Measurements from ENCODE around the gene AQP6. TPM values are rescaled to one million over a fixed set of nuclear protein-coding genes. Genes with fewer than 3 reads are reported as not detected.

The AQP6 gene
- total and polyA plus RNA-seq, 2 experiments from 2014 or later: 0.23 TPM; not detected in 1

GRCh38 chr12:49951411-49952240 lies 21.1 kb upstream of the AQP6 start:
- Histone ChIP-seq H3K27me3 (peaks cover 19% of the 10 kb centered on the region), H3K9me3 (ENCODE audit: low read depth) (no peaks in the 10 kb centered on the region), H2AFZ (no peak overlapping the region), H3K4me2 (no peak overlapping the region), H3K4me3 (no peak overlapping the region), H3K4me1 (ENCODE audit: insufficient read depth) (no peaks in the 10 kb centered on the region), H4K20me1 (ENCODE audit: insufficient read depth, poor library complexity, severe bottlenecking) (no peaks in the 10 kb centered on the region), H3K36me3 (replicated peaks; ENCODE audit: insufficient read depth, low read depth) (no peaks in the 10 kb centered on the region), H3K79me2 (no peaks in the 10 kb centered on the region), H3K9me2 (replicated peaks; ENCODE audit: insufficient read depth) (no peaks in the 10 kb centered on the region), H3K27ac (no peak overlapping the region)
- DNase-seq (ENCODE audit: low spot score): no peak
- WGBS (ENCODE audit: low lambda C conversion rate, missing lambda C conversion rate): 84% methylated on average over 14 of the region's 14 CpGs
- TF ChIP-seq EZH2phosphoT487 (IDR thresholded peaks at IDR 0.05; ENCODE audit: low read depth, severe bottlenecking, unreplicated experiment) (no peak), CTCF (IDR thresholded peaks at IDR 0.05; ENCODE audit: poor library complexity) (no peak), EZH2 (IDR thresholded peaks at IDR 0.05; ENCODE audit: borderline replicate concordance) (no peak)

- no peak overlapping the region for H3K4me3 ChIP-seq
- H3K27ac ChIP-seq: no peak overlapping the region
- no peaks in the 10 kb centered on the region for H3K9me2 ChIP-seq (replicated peaks; ENCODE audit: insufficient read depth)
- no peaks in the 10 kb centered on the region for H3K36me3 ChIP-seq (replicated peaks; ENCODE audit: insufficient read depth, low read depth)
- H3K4me1 ChIP-seq (ENCODE audit: insufficient read depth): no peaks in the 10 kb centered on the region
- no peak overlapping the region for H3K4me2 ChIP-seq
- TF ChIP-seq EZH2phosphoT487 (IDR thresholded peaks at IDR 0.05; ENCODE audit: low read depth, severe bottlenecking, unreplicated experiment) (no peak), EZH2 (IDR thresholded peaks at IDR 0.05; ENCODE audit: borderline replicate concordance) (no peak), CTCF (IDR thresholded peaks at IDR 0.05; ENCODE audit: poor library complexity) (no peak)
- H2AFZ ChIP-seq: no peak overlapping the region
- no peaks in the 10 kb centered on the region for H4K20me1 ChIP-seq (ENCODE audit: insufficient read depth, poor library complexity, severe bottlenecking)
- WGBS (ENCODE audit: low lambda C conversion rate, missing lambda C conversion rate): 93% methylated on average over 1 of the region's 1 CpG
- H3K27me3 ChIP-seq: peaks cover 28% of the 10 kb centered on the region
- no peaks in the 10 kb centered on the region for H3K79me2 ChIP-seq
- H3K9me3 ChIP-seq (ENCODE audit: low read depth): no peaks in the 10 kb centered on the region
- no peak for DNase-seq (ENCODE audit: low spot score)
Observed at GRCh38 chr12:49952391-49953055, 20.2 kb upstream of the AQP6 start.

DNA sequence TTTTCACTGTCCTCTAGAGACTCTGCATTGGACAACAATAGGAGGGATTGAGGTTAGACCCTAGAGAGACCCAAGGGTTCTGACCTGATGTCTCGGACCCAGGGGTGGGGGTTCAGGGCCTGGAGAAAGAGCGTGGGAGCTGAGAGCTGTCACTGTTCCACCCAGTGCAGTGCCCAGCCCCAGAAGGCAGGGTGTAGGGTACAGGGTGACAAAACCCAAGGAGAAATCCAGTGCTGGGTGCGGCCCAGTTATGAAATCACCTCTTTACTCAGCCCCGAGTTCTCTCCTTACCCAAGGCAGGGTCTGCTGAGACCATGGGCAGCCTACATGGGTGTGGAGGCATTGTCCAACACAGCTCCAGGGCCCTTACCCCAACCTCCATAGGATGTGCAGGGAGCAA lies 19.6 kb upstream of the AQP6 start:
- TF ChIP-seq EZH2phosphoT487 (IDR thresholded peaks at IDR 0.05; ENCODE audit: low read depth, severe bottlenecking, unreplicated experiment) (no peak), EZH2 (IDR thresholded peaks at IDR 0.05; ENCODE audit: borderline replicate concordance) (no peak), CTCF (IDR thresholded peaks at IDR 0.05; ENCODE audit: poor library complexity) (no peak)
- no peak for DNase-seq (ENCODE audit: low spot score)
- Histone ChIP-seq H3K9me3 (ENCODE audit: low read depth) (no peaks in the 10 kb centered on the region), H4K20me1 (ENCODE audit: insufficient read depth, poor library complexity, severe bottlenecking) (no peaks in the 10 kb centered on the region), H3K4me2 (no peak overlapping the region), H3K9me2 (replicated peaks; ENCODE audit: insufficient read depth) (no peaks in the 10 kb centered on the region), H3K4me1 (ENCODE audit: insufficient read depth) (no peaks in the 10 kb centered on the region), H2AFZ (no peak overlapping the region), H3K27ac (no peak overlapping the region), H3K4me3 (no peak overlapping the region), H3K27me3 (peaks cover 33% of the 10 kb centered on the region), H3K79me2 (no peaks in the 10 kb centered on the region), H3K36me3 (replicated peaks; ENCODE audit: insufficient read depth, low read depth) (no peaks in the 10 kb centered on the region)
- WGBS (ENCODE audit: low lambda C conversion rate, missing lambda C conversion rate): 95% methylated on average over 4 of the region's 4 CpGs

All from hepatocyte (in vitro differentiated cells).